Measurements from ENCODE around the gene SH3GLB2. TPM values are rescaled to one million over a fixed set of nuclear protein-coding genes. Genes with fewer than 3 reads are reported as not detected.
A peak's percentile ranks its signal among the peaks of the same experiment; 100 is the strongest.

Gene SH3GLB2
- total and polyA plus RNA-seq, 2 experiments from 2014 or later: 85.4 to 124 TPM

DNA sequence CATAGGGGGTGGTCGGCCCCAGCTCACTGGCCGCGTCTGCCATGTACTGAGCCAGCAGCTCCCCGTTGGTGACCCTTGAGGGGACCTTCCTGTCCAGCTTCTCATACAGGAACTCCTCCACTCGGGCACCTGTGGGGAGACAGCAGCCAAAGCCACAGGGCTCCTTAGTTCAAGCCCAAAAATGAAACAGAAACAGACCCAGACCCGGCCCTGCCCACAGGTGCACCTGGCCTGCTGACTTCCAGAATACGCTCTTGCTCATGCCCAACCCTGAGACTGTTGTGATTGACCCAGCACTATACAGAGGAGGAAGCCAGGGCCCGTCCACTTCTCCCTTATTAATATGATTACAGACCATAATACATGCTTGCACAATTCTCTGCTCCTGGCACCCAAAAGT lies 7.0 kb downstream of the SH3GLB2 start:
- Histone ChIP-seq H3K27ac (no peak overlapping the region), H3K9me2 (replicated peaks; ENCODE audit: insufficient read depth) (no peaks in the 10 kb centered on the region), H3K9me3 (ENCODE audit: low read depth) (no peaks in the 10 kb centered on the region), H3K27me3 (no peaks in the 10 kb centered on the region), H3K4me1 (ENCODE audit: insufficient read depth) (peaks cover 8% of the 10 kb centered on the region), H4K20me1 (ENCODE audit: insufficient read depth, poor library complexity, severe bottlenecking) (peaks cover 4% of the 10 kb centered on the region), H3K36me3 (replicated peaks; ENCODE audit: insufficient read depth, low read depth) (no peaks in the 10 kb centered on the region), H3K79me2 (peaks cover 44% of the 10 kb centered on the region), H3K4me3 (no peak overlapping the region), H2AFZ (no peak overlapping the region), H3K4me2 (no peak overlapping the region)
- TF ChIP-seq EZH2 (IDR thresholded peaks at IDR 0.05; ENCODE audit: borderline replicate concordance) (no peak), EZH2phosphoT487 (IDR thresholded peaks at IDR 0.05; ENCODE audit: low read depth, severe bottlenecking, unreplicated experiment) (no peak)
- TF ChIP-seq, protein P1, sequence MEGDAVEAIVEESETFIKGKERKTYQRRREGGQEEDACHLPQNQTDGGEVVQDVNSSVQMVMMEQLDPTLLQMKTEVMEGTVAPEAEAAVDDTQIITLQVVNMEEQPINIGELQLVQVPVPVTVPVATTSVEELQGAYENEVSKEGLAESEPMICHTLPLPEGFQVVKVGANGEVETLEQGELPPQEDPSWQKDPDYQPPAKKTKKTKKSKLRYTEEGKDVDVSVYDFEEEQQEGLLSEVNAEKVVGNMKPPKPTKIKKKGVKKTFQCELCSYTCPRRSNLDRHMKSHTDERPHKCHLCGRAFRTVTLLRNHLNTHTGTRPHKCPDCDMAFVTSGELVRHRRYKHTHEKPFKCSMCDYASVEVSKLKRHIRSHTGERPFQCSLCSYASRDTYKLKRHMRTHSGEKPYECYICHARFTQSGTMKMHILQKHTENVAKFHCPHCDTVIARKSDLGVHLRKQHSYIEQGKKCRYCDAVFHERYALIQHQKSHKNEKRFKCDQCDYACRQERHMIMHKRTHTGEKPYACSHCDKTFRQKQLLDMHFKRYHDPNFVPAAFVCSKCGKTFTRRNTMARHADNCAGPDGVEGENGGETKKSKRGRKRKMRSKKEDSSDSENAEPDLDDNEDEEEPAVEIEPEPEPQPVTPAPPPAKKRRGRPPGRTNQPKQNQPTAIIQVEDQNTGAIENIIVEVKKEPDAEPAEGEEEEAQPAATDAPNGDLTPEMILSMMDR (IDR thresholded peaks at IDR 0.05; ENCODE audit: poor library complexity): no peak
- no peak for DNase-seq (ENCODE audit: low spot score)
- 94% methylated on average over 8 of the region's 8 CpGs for WGBS (ENCODE audit: low lambda C conversion rate, missing lambda C conversion rate)

DNA sequence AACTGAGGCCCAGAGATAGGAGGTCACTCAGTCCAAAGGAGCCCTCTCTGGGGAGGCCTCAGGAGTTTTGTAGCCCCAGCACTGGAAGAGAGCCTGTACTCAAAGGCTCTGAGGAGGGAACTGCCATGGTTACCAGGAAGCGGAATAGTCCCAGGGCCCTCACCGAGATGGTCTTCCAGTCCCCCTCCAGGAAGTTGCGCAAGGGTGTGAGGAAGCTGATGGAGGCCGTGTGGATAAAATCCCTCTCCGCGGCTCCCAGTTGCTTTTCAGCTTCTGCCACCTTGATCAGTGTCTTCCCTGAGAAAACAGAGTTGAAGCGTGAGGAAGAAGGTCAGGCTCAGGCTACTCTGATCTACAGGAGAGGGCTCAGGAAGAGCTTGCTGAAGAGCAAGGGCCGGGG lies 13.5 kb downstream of the SH3GLB2 start:
- Histone ChIP-seq H3K9me3 (ENCODE audit: low read depth) (no peaks in the 10 kb centered on the region), H3K27me3 (no peaks in the 10 kb centered on the region), H3K36me3 (replicated peaks; ENCODE audit: insufficient read depth, low read depth) (no peaks in the 10 kb centered on the region), H4K20me1 (ENCODE audit: insufficient read depth, poor library complexity, severe bottlenecking) (no peaks in the 10 kb centered on the region), H3K27ac (no peak overlapping the region), H3K9me2 (replicated peaks; ENCODE audit: insufficient read depth) (no peaks in the 10 kb centered on the region), H3K79me2 (no peaks in the 10 kb centered on the region), H3K4me2 (no peak overlapping the region), H3K4me3 (no peak overlapping the region), H3K4me1 (ENCODE audit: insufficient read depth) (no peaks in the 10 kb centered on the region), H2AFZ (no peak overlapping the region)
- TF ChIP-seq EZH2 (IDR thresholded peaks at IDR 0.05; ENCODE audit: borderline replicate concordance) (no peak), EZH2phosphoT487 (IDR thresholded peaks at IDR 0.05; ENCODE audit: low read depth, severe bottlenecking, unreplicated experiment) (no peak)
- TF ChIP-seq, protein P1 (IDR thresholded peaks at IDR 0.05; ENCODE audit: poor library complexity): no peak
- DNase-seq (ENCODE audit: low spot score): no peak
- 94% methylated on average over 8 of the region's 8 CpGs for WGBS (ENCODE audit: low lambda C conversion rate, missing lambda C conversion rate)

DNA sequence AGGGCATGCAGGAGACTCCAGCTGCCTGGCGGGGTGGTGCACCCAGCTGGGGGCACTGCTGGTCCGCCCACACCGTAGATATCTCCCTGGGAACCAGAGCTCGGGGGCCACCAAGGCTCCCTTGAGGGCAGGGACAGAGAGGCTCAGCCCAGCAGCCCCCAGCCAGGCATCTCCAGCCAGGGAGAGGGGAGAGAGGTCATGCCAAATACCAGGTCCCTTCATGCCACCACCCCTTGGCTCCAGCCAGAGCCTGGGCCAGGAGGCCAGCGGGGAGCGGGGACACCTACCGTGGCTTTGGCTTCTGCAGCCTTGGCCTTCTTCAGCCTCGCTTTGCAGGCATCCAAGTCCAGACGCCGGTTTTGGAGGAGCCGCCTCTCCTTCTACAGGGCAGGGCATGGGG lies 14.0 kb downstream of the SH3GLB2 start:
- Histone ChIP-seq H3K27me3 (no peaks in the 10 kb centered on the region), H3K9me2 (replicated peaks; ENCODE audit: insufficient read depth) (no peaks in the 10 kb centered on the region), H3K4me1 (ENCODE audit: insufficient read depth) (no peaks in the 10 kb centered on the region), H3K4me2 (no peak overlapping the region), H4K20me1 (ENCODE audit: insufficient read depth, poor library complexity, severe bottlenecking) (no peaks in the 10 kb centered on the region), H3K4me3 (no peak overlapping the region), H3K36me3 (replicated peaks; ENCODE audit: insufficient read depth, low read depth) (no peaks in the 10 kb centered on the region), H2AFZ (no peak overlapping the region), H3K79me2 (no peaks in the 10 kb centered on the region), H3K9me3 (ENCODE audit: low read depth) (no peaks in the 10 kb centered on the region), H3K27ac (no peak overlapping the region)
- TF ChIP-seq, protein P1 (IDR thresholded peaks at IDR 0.05; ENCODE audit: poor library complexity): no peak
- no peak for TF ChIP-seq EZH2 (IDR thresholded peaks at IDR 0.05; ENCODE audit: borderline replicate concordance)
- TF ChIP-seq EZH2phosphoT487 (IDR thresholded peaks at IDR 0.05; ENCODE audit: low read depth, severe bottlenecking, unreplicated experiment): no peak
- WGBS (ENCODE audit: low lambda C conversion rate, missing lambda C conversion rate): 94% methylated on average over 11 of the region's 11 CpGs
- DNase-seq (ENCODE audit: low spot score): peak; percentile 3

DNA sequence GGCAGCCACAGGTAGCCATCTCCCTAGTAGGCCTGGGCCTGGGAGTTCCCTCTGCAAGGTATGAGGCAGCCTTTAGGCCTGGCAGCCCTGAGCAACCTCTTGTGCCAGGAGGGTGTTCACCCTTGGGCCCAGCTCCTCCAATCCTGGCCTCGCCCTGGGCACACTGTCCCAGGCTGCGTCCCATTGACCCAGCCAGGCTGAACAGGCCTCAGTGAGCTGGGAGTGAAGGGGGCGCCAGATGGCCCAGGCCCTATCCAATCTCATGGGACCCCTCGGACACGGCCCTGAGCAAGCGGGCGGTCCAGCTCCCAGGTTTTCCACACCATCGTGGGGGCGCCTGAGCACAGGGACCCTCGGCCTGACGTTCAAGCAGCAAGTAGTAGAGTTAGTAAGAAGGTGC lies 14.5 kb downstream of the SH3GLB2 start:
- H3K9me3 ChIP-seq (ENCODE audit: low read depth): no peaks in the 10 kb centered on the region
- no peaks in the 10 kb centered on the region for H3K4me1 ChIP-seq (ENCODE audit: insufficient read depth)
- no peaks in the 10 kb centered on the region for H4K20me1 ChIP-seq (ENCODE audit: insufficient read depth, poor library complexity, severe bottlenecking)
- no peaks in the 10 kb centered on the region for H3K27me3 ChIP-seq
- no peaks in the 10 kb centered on the region for H3K79me2 ChIP-seq
- no peaks in the 10 kb centered on the region for H3K36me3 ChIP-seq (replicated peaks; ENCODE audit: insufficient read depth, low read depth)
- TF ChIP-seq, protein P1 (IDR thresholded peaks at IDR 0.05; ENCODE audit: poor library complexity): no peak
- no peak for TF ChIP-seq EZH2phosphoT487 (IDR thresholded peaks at IDR 0.05; ENCODE audit: low read depth, severe bottlenecking, unreplicated experiment)
- no peak overlapping the region for H3K4me3 ChIP-seq
- H3K4me2 ChIP-seq: no peak overlapping the region
- WGBS (ENCODE audit: low lambda C conversion rate, missing lambda C conversion rate): 92% methylated on average over 11 of the region's 11 CpGs
- no peak for DNase-seq (ENCODE audit: low spot score)
- no peak overlapping the region for H2AFZ ChIP-seq
- no peak overlapping the region for H3K27ac ChIP-seq
- H3K9me2 ChIP-seq (replicated peaks; ENCODE audit: insufficient read depth): no peaks in the 10 kb centered on the region
